Astrocyte (in vitro differentiated cells and primary cell): ENCODE data around the gene NDFIP1. TPM values are rescaled to one million over a fixed set of nuclear protein-coding genes. Genes with fewer than 3 reads are reported as not detected.

ENCODE experiments used
- DNase-seq: peaks from one replicate; pipeline ENCODE4 v3.0.0-alpha.2; 2010; ENCODE audit warnings: low read depth
- FAIRE-seq: peaks from 2 replicates; lab custom pipeline; 2011; peaks lifted over from hg19 to GRCh38; lab: Jason Lieb, UNC
- H2AFZ ChIP-seq: 2 replicates; pipeline ENCODE4 v1.6.0; 2012; ENCODE audit warnings: low read depth, low read length, inconsistent platforms
- H3K27ac ChIP-seq: 2 replicates; pipeline ENCODE4 v1.5.1; 2011; ENCODE audit warnings: low read depth, low read length, inconsistent platforms
- H3K27me3 ChIP-seq: 2 replicates; pipeline ENCODE4 v1.6.0; 2011; ENCODE audit warnings: low read length, inconsistent platforms; ENCODE audit not compliant: insufficient read depth
- H3K36me3 ChIP-seq: 2 replicates; pipeline ENCODE4 v1.5.1; 2011; ENCODE audit warnings: low read length, inconsistent platforms; ENCODE audit not compliant: insufficient read depth
- H3K4me1 ChIP-seq: 2 replicates; pipeline ENCODE4 v1.5.1; 2011; ENCODE audit warnings: low read length, inconsistent platforms; ENCODE audit not compliant: insufficient read depth
- H3K4me2 ChIP-seq: 2 replicates; pipeline ENCODE4 v1.6.0; 2012; ENCODE audit warnings: low read length, inconsistent platforms
- H3K4me3 ChIP-seq: 2 replicates; pipeline ENCODE4 v1.5.1; 2011; ENCODE audit warnings: low read depth, mild to moderate bottlenecking, low read length, inconsistent platforms; ENCODE audit not compliant: insufficient read depth
- H3K79me2 ChIP-seq: 2 replicates; pipeline ENCODE4 v1.6.0; 2012; ENCODE audit warnings: mild to moderate bottlenecking, low read length, inconsistent platforms; ENCODE audit not compliant: insufficient read depth
- H3K9ac ChIP-seq: 2 replicates; pipeline ENCODE4 v1.6.0; 2012; ENCODE audit warnings: mild to moderate bottlenecking, low read length, inconsistent platforms
- H3K9me3 ChIP-seq: 2 replicates; pipeline ENCODE4 v1.5.1; 2012; ENCODE audit warnings: low read depth, mild to moderate bottlenecking, low read length, inconsistent platforms; ENCODE audit not compliant: insufficient read depth
- H4K20me1 ChIP-seq: 2 replicates; pipeline ENCODE4 v1.6.0; 2012; ENCODE audit warnings: low read length, inconsistent platforms; ENCODE audit not compliant: insufficient read depth
- H3K27ac Mint-ChIP-seq: one replicate; pipeline ENCODE4 v1.8.0; 2021; ENCODE audit warnings: mild to moderate bottlenecking, mixed read lengths; ENCODE audit not compliant: unreplicated experiment
- H3K27me3 Mint-ChIP-seq: one replicate; pipeline ENCODE4 v1.8.0; 2021; ENCODE audit warnings: low read depth, mixed read lengths; ENCODE audit not compliant: unreplicated experiment
- H3K36me3 Mint-ChIP-seq: one replicate; pipeline ENCODE4 v1.8.0; 2021; ENCODE audit warnings: low read depth, mixed read lengths; ENCODE audit not compliant: unreplicated experiment
- H3K4me1 Mint-ChIP-seq: one replicate; pipeline ENCODE4 v1.8.0; 2021; ENCODE audit warnings: low read depth, mixed read lengths; ENCODE audit not compliant: unreplicated experiment
- H3K4me3 Mint-ChIP-seq: one replicate; pipeline ENCODE4 v1.8.0; 2021; ENCODE audit warnings: mild to moderate bottlenecking, moderate library complexity, mixed read lengths; ENCODE audit not compliant: unreplicated experiment
- H3K9me3 Mint-ChIP-seq: one replicate; pipeline ENCODE4 v1.8.0; 2021; ENCODE audit warnings: mild to moderate bottlenecking, mixed read lengths; ENCODE audit not compliant: unreplicated experiment
- EZH2 ChIP-seq: IDR thresholded peaks from 2 replicates; pipeline ENCODE4 v1.6.1; 2012; ENCODE audit warnings: mild to moderate bottlenecking, low read length, inconsistent platforms; ENCODE audit not compliant: insufficient read depth
- total RNA-seq: library from RNA; stranded (reverse); gene quantifications from 2 replicates; pipeline ENCODE4 v1.2.1, GENCODE V29; 2021
- TF ChIP-seq, protein P1 (sequence below): IDR thresholded peaks from 2 replicates; pipeline ENCODE4 v1.5.1; 2011; ENCODE audit warnings: low read depth, mild to moderate bottlenecking, inconsistent platforms, low read length, moderate library complexity; ENCODE audit not compliant: insufficient read depth

NDFIP1 gene
- total RNA-seq, 1 donor from 2014 or later, result 56.8 TPM

DNA sequence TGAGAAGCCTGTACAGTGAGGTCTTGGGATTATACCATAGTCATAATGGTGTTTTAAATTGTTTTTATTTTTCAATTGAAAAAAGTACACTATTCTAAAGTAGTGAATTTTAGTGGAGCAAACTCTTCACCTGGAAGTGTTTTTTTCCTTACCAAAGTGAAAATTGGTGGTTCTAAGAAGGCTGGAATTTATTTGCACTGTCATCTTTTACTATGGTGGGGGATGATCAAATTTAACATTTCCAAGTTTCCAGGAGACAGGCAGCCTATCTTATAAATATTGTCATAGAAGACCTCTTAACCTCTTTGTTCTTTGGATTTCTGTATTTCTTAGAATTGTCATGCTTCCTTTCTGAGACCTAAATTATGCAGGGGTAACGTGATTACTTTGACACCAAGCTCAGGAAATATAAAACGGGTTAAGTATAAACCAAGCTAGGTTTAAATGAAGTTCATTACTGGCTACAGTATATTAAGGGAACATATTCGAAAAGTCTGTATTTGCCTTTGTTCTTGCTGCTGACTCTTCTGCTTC lies 20.2 kb downstream of the NDFIP1 start:
- H4K20me1 ChIP-seq, result peaks cover 86% of the 10 kb centered on the region
- no peak overlapping the region for H3K9ac ChIP-seq
- no peaks in the 10 kb centered on the region for H3K27me3 Mint-ChIP-seq
- H2AFZ ChIP-seq, result no peak overlapping the region
- H3K27ac Mint-ChIP-seq, result no peak overlapping the region
- no peak overlapping the region for H3K27ac ChIP-seq
- DNase-seq (no peak), FAIRE-seq (no peak)
- H3K4me1 ChIP-seq, result no peaks in the 10 kb centered on the region
- H3K4me3 Mint-ChIP-seq, result no peak overlapping the region
- TF ChIP-seq, protein P1, sequence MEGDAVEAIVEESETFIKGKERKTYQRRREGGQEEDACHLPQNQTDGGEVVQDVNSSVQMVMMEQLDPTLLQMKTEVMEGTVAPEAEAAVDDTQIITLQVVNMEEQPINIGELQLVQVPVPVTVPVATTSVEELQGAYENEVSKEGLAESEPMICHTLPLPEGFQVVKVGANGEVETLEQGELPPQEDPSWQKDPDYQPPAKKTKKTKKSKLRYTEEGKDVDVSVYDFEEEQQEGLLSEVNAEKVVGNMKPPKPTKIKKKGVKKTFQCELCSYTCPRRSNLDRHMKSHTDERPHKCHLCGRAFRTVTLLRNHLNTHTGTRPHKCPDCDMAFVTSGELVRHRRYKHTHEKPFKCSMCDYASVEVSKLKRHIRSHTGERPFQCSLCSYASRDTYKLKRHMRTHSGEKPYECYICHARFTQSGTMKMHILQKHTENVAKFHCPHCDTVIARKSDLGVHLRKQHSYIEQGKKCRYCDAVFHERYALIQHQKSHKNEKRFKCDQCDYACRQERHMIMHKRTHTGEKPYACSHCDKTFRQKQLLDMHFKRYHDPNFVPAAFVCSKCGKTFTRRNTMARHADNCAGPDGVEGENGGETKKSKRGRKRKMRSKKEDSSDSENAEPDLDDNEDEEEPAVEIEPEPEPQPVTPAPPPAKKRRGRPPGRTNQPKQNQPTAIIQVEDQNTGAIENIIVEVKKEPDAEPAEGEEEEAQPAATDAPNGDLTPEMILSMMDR, result no peak
- TF ChIP-seq EZH2, result no peak
- no peaks in the 10 kb centered on the region for H3K9me3 ChIP-seq
- H3K4me2 ChIP-seq, result no peak overlapping the region
- H3K36me3 Mint-ChIP-seq, result peaks cover 7% of the 10 kb centered on the region
- H3K79me2 ChIP-seq, result peaks cover 88% of the 10 kb centered on the region
- no peaks in the 10 kb centered on the region for H3K27me3 ChIP-seq
- H3K4me3 ChIP-seq, result no peak overlapping the region
- no peaks in the 10 kb centered on the region for H3K9me3 Mint-ChIP-seq
- peaks cover 9% of the 10 kb centered on the region for H3K36me3 ChIP-seq
- H3K4me1 Mint-ChIP-seq, result peaks cover 7% of the 10 kb centered on the region

DNA sequence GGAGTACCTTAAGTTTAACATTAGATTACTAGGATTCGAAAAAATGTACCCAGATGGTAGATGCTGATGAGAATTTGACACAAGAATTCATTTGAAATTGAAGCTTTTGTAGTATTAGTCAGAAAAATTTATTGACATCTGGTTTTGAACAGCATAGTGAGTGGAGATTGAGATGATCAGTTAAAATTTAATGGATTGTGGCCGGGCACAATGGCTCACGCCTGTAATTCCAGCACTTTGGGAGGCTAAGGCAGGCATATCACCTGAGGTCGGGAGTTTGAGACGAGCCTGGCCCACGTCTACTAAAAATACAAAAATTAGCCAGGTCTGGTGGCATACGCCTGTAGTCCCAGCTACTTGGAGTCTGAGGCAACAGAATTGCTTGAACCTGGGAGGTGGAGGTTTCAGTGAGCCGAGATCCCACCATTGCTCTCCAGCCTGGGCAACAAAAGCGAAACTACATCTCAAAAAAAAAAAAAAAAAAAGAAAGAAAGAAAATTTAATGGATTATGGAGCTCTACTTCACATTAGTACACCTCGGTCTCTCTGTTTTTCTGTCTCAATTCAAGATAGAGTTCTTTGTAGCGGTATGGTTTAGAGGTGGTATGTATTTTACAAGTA lies 21.0 kb downstream of the NDFIP1 start:
- Histone ChIP-seq H3K4me3 (no peak overlapping the region), H2AFZ (no peak overlapping the region), H3K9me3 (no peaks in the 10 kb centered on the region), H3K36me3 (peaks cover 10% of the 10 kb centered on the region), H4K20me1 (peaks cover 82% of the 10 kb centered on the region), H3K4me2 (no peak overlapping the region), H3K79me2 (peaks cover 80% of the 10 kb centered on the region), H3K9ac (no peak overlapping the region), H3K4me1 (no peaks in the 10 kb centered on the region), H3K27ac (no peak overlapping the region), H3K27me3 (no peaks in the 10 kb centered on the region)
- H3K4me1 Mint-ChIP-seq, result peaks cover 7% of the 10 kb centered on the region
- H3K27me3 Mint-ChIP-seq, result no peaks in the 10 kb centered on the region
- no peak overlapping the region for H3K4me3 Mint-ChIP-seq
- FAIRE-seq (no peak), DNase-seq (no peak)
- H3K36me3 Mint-ChIP-seq, result peaks cover 7% of the 10 kb centered on the region
- TF ChIP-seq, protein P1, result no peak
- TF ChIP-seq EZH2, result no peak
- no peaks in the 10 kb centered on the region for H3K9me3 Mint-ChIP-seq
- H3K27ac Mint-ChIP-seq, result no peak overlapping the region

DNA sequence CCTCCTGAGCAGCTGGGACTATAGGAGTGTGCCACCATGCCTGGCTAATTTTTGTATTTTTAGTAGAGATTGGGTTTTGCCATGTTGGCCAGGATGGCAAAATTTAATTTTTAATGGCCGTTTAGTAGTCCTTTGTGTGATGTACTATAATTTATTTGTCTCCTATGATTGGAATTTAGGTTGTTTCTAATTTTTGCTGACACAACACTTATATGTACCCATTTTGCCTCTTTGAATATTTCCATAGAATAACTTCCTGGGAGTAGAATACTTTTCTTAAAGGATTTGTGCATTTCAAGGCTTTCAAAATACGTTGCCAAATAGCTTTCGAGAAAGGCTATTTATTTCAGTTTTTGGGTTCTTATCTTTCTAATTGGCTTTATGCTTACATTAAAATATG lies 22.8 kb downstream of the NDFIP1 start:
- H3K27ac ChIP-seq, result no peak overlapping the region
- H3K9me3 ChIP-seq, result no peaks in the 10 kb centered on the region
- H3K4me1 ChIP-seq, result no peaks in the 10 kb centered on the region
- no peak overlapping the region for H3K27ac Mint-ChIP-seq
- no peaks in the 10 kb centered on the region for H3K27me3 Mint-ChIP-seq
- H3K4me3 Mint-ChIP-seq, result no peak overlapping the region
- H4K20me1 ChIP-seq, result peaks cover 69% of the 10 kb centered on the region
- H3K79me2 ChIP-seq, result peaks cover 63% of the 10 kb centered on the region
- no peak overlapping the region for H3K9ac ChIP-seq
- no peaks in the 10 kb centered on the region for H3K9me3 Mint-ChIP-seq
- H3K4me3 ChIP-seq, result no peak overlapping the region
- peaks cover 4% of the 10 kb centered on the region for H3K36me3 Mint-ChIP-seq
- DNase-seq (no peak), FAIRE-seq (no peak)
- peaks cover 7% of the 10 kb centered on the region for H3K4me1 Mint-ChIP-seq
- H3K27me3 ChIP-seq, result no peaks in the 10 kb centered on the region
- TF ChIP-seq, protein P1, result no peak
- TF ChIP-seq EZH2, result no peak
- H3K4me2 ChIP-seq, result no peak overlapping the region
- H3K36me3 ChIP-seq, result peaks cover 16% of the 10 kb centered on the region
- H2AFZ ChIP-seq, result no peak overlapping the region
